Measurements from ENCODE around the gene FLT3LG. TPM values are rescaled to one million over a fixed set of nuclear protein-coding genes. Genes with fewer than 3 reads are reported as not detected.

The FLT3LG gene
- total and polyA plus RNA-seq, 9 of the 15 experiments (the other 6 are each of a cell fraction or from before 2014, with no cell fraction given), result 0.31 to 6.4 (median 1.1) TPM

DNA sequence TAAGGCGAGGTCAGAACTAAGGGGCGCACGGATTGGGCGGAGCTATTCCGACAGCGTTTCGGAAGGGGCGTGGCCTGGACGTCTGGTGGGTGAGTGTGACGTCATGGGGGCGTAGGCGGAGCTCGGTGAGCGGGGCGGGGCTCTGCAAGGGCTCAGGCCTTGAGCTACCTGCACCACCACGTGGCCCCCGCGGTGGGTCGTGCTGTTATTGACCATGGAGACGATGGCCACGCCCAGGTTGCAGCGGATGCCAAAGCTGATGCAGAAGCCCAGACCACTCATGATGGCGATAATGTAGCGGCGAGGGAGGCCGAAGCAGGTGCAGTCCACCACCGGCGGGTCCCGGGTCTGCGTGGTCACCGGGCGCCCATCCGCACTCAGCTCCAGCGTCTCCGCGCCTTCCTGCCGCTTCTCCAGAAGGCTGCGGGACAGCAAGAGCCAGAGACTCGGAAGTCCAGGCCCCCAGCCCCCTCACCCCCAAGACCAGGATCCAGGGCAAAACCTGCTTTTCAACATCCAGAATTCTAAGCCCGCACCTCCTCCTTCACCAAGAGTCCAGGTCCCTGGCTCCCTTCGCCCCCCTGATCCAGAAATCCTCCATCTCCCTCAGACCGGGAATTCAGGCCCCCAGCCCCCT lies 37.5 kb upstream of the FLT3LG start (continued):
- TF ChIP-seq, protein P1, sequence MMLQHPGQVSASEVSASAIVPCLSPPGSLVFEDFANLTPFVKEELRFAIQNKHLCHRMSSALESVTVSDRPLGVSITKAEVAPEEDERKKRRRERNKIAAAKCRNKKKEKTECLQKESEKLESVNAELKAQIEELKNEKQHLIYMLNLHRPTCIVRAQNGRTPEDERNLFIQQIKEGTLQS (IDR thresholded peaks at IDR 0.05), result peak; percentile 95
- TF ChIP-seq, protein P1 (CRISPR knock-in tag; conservative IDR thresholded peaks at IDR 0.05), result no peak
- TF ChIP-seq HMGN3 (IDR thresholded peaks at IDR 0.05; ENCODE audit: borderline replicate concordance, extremely low read depth, insufficient read length, low read depth, low read length), result peak; percentile 13
- TF ChIP-seq POLR3A (IDR thresholded peaks at IDR 0.05; ENCODE audit: borderline replicate concordance, extremely low read depth, insufficient read depth, insufficient read length), result no peak
- TF ChIP-seq, protein P2, sequence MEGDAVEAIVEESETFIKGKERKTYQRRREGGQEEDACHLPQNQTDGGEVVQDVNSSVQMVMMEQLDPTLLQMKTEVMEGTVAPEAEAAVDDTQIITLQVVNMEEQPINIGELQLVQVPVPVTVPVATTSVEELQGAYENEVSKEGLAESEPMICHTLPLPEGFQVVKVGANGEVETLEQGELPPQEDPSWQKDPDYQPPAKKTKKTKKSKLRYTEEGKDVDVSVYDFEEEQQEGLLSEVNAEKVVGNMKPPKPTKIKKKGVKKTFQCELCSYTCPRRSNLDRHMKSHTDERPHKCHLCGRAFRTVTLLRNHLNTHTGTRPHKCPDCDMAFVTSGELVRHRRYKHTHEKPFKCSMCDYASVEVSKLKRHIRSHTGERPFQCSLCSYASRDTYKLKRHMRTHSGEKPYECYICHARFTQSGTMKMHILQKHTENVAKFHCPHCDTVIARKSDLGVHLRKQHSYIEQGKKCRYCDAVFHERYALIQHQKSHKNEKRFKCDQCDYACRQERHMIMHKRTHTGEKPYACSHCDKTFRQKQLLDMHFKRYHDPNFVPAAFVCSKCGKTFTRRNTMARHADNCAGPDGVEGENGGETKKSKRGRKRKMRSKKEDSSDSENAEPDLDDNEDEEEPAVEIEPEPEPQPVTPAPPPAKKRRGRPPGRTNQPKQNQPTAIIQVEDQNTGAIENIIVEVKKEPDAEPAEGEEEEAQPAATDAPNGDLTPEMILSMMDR (IDR thresholded peaks at IDR 0.05 in 2 of 3, conservative IDR thresholded peaks at IDR 0.05 in 1 of 3; ENCODE audit: insufficient read depth in 2 of 3, low read depth in 1 of 3, low read length in 3 of 3), result peak in 2 of 3 experiments; percentile 9 to 14; a peak in 1 of 6 replicates
- no peak for TF ChIP-seq MEF2D (tag; conservative IDR thresholded peaks at IDR 0.05; ENCODE audit: low read depth)
- TF ChIP-seq ZBTB7A (IDR thresholded peaks at IDR 0.05; ENCODE audit: borderline replicate concordance, control insufficient read depth, low read depth, low read length), result peak; percentile 64; the same call in 1 of the 2 replicates
- TF ChIP-seq, protein P3, sequence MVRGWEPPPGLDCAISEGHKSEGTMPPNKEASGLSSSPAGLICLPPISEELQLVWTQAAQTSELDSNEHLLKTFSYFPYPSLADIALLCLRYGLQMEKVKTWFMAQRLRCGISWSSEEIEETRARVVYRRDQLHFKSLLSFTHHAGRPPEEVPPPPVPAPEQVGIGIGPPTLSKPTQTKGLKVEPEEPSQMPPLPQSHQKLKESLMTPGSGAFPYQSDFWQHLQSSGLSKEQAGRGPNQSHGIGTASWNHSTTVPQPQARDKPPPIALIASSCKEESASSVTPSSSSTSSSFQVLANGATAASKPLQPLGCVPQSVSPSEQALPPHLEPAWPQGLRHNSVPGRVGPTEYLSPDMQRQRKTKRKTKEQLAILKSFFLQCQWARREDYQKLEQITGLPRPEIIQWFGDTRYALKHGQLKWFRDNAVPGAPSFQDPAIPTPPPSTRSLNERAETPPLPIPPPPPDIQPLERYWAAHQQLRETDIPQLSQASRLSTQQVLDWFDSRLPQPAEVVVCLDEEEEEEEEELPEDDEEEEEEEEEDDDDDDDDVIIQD (CRISPR knock-in tag; IDR thresholded peaks at IDR 0.05), result no peak
- peak; percentile 98 for TF ChIP-seq ATF7 (IDR thresholded peaks at IDR 0.05)
- TF ChIP-seq HDAC8 (tag; IDR thresholded peaks at IDR 0.05), result no peak
- TF ChIP-seq, protein P4, sequence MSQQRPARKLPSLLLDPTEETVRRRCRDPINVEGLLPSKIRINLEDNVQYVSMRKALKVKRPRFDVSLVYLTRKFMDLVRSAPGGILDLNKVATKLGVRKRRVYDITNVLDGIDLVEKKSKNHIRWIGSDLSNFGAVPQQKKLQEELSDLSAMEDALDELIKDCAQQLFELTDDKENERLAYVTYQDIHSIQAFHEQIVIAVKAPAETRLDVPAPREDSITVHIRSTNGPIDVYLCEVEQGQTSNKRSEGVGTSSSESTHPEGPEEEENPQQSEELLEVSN (IDR thresholded peaks at IDR 0.05; ENCODE audit: borderline replicate concordance in 1 of 2, extremely low read depth in 1 of 2, insufficient read depth in 1 of 2, insufficient read length in 1 of 2, low read depth in 1 of 2, low read length in 1 of 2, poor library complexity in 1 of 2, severe bottlenecking in 1 of 2), result peak; percentile 69 to 79
- peak; percentile 55 for TF ChIP-seq RBFOX2 (IDR thresholded peaks at IDR 0.05; ENCODE audit: low read depth, low read length)
- 0 out of 2 replicates have a peak, but pooled peaks have one; percentile 18 for TF ChIP-seq CXXC5 (CRISPR knock-in tag; IDR thresholded peaks at IDR 0.05)
- TF ChIP-seq ATF1 (CRISPR knock-in tag; IDR thresholded peaks at IDR 0.05), result peak; percentile 64; the same call in 1 of the 2 replicates
- TF ChIP-seq ATF1 (tag; IDR thresholded peaks at IDR 0.05), result peak; percentile 97
- TF ChIP-seq ZNF586 (CRISPR knock-in tag; conservative IDR thresholded peaks at IDR 0.05), result no peak
- TF ChIP-seq EP400 (IDR thresholded peaks at IDR 0.05), result peak; percentile 38; the same call in 1 of the 2 replicates
- no peak for TF ChIP-seq CBFB (CRISPR knock-in tag; IDR thresholded peaks at IDR 0.05)
- TF ChIP-seq, protein P5, sequence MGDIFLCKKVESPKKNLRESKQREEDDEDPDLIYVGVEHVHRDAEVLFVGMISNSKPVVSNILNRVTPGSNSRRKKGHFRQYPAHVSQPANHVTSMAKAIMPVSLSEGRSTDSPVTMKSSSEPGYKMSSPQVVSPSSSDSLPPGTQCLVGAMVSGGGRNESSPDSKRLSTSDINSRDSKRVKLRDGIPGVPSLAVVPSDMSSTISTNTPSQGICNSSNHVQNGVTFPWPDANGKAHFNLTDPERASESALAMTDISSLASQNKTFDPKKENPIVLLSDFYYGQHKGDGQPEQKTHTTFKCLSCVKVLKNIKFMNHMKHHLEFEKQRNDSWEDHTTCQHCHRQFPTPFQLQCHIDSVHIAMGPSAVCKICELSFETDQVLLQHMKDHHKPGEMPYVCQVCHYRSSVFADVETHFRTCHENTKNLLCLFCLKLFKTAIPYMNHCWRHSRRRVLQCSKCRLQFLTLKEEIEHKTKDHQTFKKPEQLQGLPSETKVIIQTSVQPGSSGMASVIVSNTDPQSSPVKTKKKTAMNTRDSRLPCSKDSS (IDR thresholded peaks at IDR 0.05; ENCODE audit: low read depth, partially characterized antibody), result no peak
- no peak for TF ChIP-seq ZNF232 (CRISPR knock-in tag; IDR thresholded peaks at IDR 0.05)
